ENCODE data around the gene HOXB1.

- TF ChIP-seq CTCF (IDR thresholded peaks at IDR 0.05) (no peak), POLR2A (IDR thresholded peaks at IDR 0.05) (no peak)
These were observed 16.4 kb upstream of the HOXB1 start for GRCh38 chr17:48546924-48547807.
